ENCODE measurements around the gene SLC13A3.

Gene SLC13A3

DNA sequence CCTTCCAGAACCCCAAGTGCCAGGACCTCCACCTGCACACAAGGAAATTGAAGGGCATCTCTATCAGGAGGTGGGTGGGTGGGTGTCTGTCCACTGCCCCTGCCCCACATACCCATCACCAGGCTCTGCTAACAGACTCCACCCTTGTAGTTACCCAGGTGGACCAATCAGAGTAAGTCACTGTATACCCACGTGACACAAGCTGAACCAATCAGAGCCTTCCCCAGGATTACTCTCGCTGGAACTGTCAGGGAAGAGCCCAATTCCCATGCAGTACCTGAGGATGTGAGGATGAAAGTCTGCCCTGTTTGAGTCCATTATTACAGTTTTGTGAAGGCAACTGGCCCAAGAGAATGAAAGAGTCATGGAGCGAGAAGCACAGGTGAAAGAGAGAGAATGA lies 105.0 kb downstream of the SLC13A3 start:
- Histone ChIP-seq H3F3A (ENCODE audit: low read depth) (0 out of 2 replicates have a peak, but pooled peaks cover 3% of the 10 kb centered on the region), H3K36me3 (ENCODE audit: insufficient read depth, low read length) (no peaks in the 10 kb centered on the region), H3K4me1 (ENCODE audit: insufficient read depth, low read length, poor library complexity, severe bottlenecking) (peaks cover 73% of the 10 kb centered on the region), H3K79me2 (ENCODE audit: insufficient read depth, low read length) (no peaks in the 10 kb centered on the region), H3K4me2 (ENCODE audit: low read depth, low read length, poor library complexity, severe bottlenecking) (peak overlapping the region; percentile 66), H3K4me3 (ENCODE audit: low read length, poor library complexity, severe bottlenecking) (peak overlapping the region; percentile 56), H3K9me3 (ENCODE audit: insufficient read depth, low read depth, low read length) (no peaks in the 10 kb centered on the region), H3K27me3 (ENCODE audit: insufficient read depth, low read length, poor library complexity, severe bottlenecking) (no peaks in the 10 kb centered on the region), H3K9ac (ENCODE audit: low read depth, low read length, poor library complexity, severe bottlenecking) (peak overlapping the region; percentile 64), H3K9me2 (replicated peaks; ENCODE audit: low read depth, low read length) (no peaks in the 10 kb centered on the region), H4K20me1 (ENCODE audit: insufficient read depth, low read length, poor library complexity, severe bottlenecking) (no peaks in the 10 kb centered on the region), H2AFZ (ENCODE audit: low read length) (no peak overlapping the region)
- TF ChIP-seq, protein P1, sequence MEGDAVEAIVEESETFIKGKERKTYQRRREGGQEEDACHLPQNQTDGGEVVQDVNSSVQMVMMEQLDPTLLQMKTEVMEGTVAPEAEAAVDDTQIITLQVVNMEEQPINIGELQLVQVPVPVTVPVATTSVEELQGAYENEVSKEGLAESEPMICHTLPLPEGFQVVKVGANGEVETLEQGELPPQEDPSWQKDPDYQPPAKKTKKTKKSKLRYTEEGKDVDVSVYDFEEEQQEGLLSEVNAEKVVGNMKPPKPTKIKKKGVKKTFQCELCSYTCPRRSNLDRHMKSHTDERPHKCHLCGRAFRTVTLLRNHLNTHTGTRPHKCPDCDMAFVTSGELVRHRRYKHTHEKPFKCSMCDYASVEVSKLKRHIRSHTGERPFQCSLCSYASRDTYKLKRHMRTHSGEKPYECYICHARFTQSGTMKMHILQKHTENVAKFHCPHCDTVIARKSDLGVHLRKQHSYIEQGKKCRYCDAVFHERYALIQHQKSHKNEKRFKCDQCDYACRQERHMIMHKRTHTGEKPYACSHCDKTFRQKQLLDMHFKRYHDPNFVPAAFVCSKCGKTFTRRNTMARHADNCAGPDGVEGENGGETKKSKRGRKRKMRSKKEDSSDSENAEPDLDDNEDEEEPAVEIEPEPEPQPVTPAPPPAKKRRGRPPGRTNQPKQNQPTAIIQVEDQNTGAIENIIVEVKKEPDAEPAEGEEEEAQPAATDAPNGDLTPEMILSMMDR (conservative IDR thresholded peaks at IDR 0.05; ENCODE audit: low read length), result no peak
- TF ChIP-seq EZH2phosphoT487 (IDR thresholded peaks at IDR 0.05; ENCODE audit: borderline replicate concordance), result no peak

DNA sequence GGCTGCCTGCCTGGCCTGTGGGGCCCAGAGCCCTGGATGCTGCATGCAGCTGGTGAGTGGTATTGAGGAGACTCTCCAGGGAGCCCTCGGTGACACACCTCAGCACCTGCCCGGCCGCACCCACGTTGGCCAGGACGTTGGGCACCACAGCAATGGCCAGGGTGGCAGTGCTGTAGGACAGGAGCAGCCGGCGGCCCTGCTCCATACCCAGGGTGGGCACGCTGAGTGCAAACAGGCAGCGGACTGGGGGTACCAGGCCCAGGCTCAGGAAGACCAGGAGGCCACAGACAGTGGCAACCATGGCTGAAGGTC lies 105.5 kb downstream of the SLC13A3 start:
- Histone ChIP-seq H3F3A (ENCODE audit: low read depth) (0 out of 2 replicates have a peak, but pooled peaks cover 3% of the 10 kb centered on the region), H4K20me1 (ENCODE audit: insufficient read depth, low read length, poor library complexity, severe bottlenecking) (no peaks in the 10 kb centered on the region), H3K4me3 (ENCODE audit: low read length, poor library complexity, severe bottlenecking) (peak overlapping the region; percentile 56), H2AFZ (ENCODE audit: low read length) (no peak overlapping the region), H3K36me3 (ENCODE audit: insufficient read depth, low read length) (no peaks in the 10 kb centered on the region), H3K9me2 (replicated peaks; ENCODE audit: low read depth, low read length) (no peaks in the 10 kb centered on the region), H3K79me2 (ENCODE audit: insufficient read depth, low read length) (no peaks in the 10 kb centered on the region), H3K9me3 (ENCODE audit: insufficient read depth, low read depth, low read length) (no peaks in the 10 kb centered on the region), H3K4me1 (ENCODE audit: insufficient read depth, low read length, poor library complexity, severe bottlenecking) (peaks cover 68% of the 10 kb centered on the region), H3K4me2 (ENCODE audit: low read depth, low read length, poor library complexity, severe bottlenecking) (peak overlapping the region; percentile 66), H3K27me3 (ENCODE audit: insufficient read depth, low read length, poor library complexity, severe bottlenecking) (no peaks in the 10 kb centered on the region), H3K9ac (ENCODE audit: low read depth, low read length, poor library complexity, severe bottlenecking) (peak overlapping the region; percentile 64)
- TF ChIP-seq EZH2phosphoT487 (IDR thresholded peaks at IDR 0.05; ENCODE audit: borderline replicate concordance), result no peak
- TF ChIP-seq, protein P1 (conservative IDR thresholded peaks at IDR 0.05; ENCODE audit: low read length), result no peak

DNA sequence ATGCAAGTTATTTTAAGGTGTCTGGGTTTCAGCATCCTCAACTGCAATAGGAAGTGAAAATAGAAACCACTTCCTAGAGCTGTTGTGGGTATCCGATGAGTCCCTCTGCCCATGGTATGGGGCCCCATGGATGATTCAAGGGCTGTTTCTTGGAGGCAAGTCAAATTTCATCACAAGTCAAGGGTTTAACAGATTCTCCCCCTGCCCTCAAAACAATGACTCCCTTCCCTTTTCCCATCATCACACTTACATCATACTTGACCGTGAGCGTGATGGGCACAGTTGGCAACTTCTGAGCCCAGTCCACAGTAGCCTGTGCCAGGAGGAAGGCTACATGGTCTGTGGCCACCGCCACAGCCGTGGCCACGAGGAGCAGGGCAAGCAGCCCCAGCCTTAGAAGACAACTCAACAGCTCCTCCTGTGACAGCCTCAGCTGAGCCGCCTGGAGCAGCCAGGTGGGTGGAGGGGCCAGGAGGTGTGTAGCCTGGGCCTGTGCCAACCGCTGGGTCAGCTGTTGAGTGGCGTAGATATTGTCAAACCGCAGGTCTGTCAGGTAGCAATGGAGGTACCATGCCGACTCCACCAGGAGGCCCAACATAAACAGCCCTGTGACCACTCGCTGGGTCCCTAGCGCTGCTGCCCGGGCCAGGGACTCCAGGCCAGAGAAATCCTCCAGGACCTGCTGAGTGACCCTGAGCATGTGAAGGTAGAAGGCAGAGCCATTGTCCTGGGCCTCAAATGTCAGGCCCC lies 106.0 kb downstream of the SLC13A3 start:
- TF ChIP-seq, protein P1 (conservative IDR thresholded peaks at IDR 0.05; ENCODE audit: low read length), result no peak; the same call in 1 of the 2 replicates
- no peak for TF ChIP-seq EZH2phosphoT487 (IDR thresholded peaks at IDR 0.05; ENCODE audit: borderline replicate concordance)
- Histone ChIP-seq H3K27me3 (ENCODE audit: insufficient read depth, low read length, poor library complexity, severe bottlenecking) (no peaks in the 10 kb centered on the region), H3F3A (ENCODE audit: low read depth) (0 out of 2 replicates have a peak, but pooled peaks cover 3% of the 10 kb centered on the region), H3K4me1 (ENCODE audit: insufficient read depth, low read length, poor library complexity, severe bottlenecking) (peaks cover 63% of the 10 kb centered on the region), H3K79me2 (ENCODE audit: insufficient read depth, low read length) (no peaks in the 10 kb centered on the region), H3K4me3 (ENCODE audit: low read length, poor library complexity, severe bottlenecking) (peak overlapping the region; percentile 56), H3K9me2 (replicated peaks; ENCODE audit: low read depth, low read length) (no peaks in the 10 kb centered on the region), H4K20me1 (ENCODE audit: insufficient read depth, low read length, poor library complexity, severe bottlenecking) (no peaks in the 10 kb centered on the region), H2AFZ (ENCODE audit: low read length) (peak overlapping the region; percentile 22; the same call in 1 of the 2 replicates), H3K9me3 (ENCODE audit: insufficient read depth, low read depth, low read length) (no peaks in the 10 kb centered on the region), H3K4me2 (ENCODE audit: low read depth, low read length, poor library complexity, severe bottlenecking) (peak overlapping the region; percentile 66), H3K9ac (ENCODE audit: low read depth, low read length, poor library complexity, severe bottlenecking) (peak overlapping the region; percentile 64), H3K36me3 (ENCODE audit: insufficient read depth, low read length) (no peaks in the 10 kb centered on the region)
